ENCODE measurements around the gene CCDC34.

CCDC34 gene

DNA sequence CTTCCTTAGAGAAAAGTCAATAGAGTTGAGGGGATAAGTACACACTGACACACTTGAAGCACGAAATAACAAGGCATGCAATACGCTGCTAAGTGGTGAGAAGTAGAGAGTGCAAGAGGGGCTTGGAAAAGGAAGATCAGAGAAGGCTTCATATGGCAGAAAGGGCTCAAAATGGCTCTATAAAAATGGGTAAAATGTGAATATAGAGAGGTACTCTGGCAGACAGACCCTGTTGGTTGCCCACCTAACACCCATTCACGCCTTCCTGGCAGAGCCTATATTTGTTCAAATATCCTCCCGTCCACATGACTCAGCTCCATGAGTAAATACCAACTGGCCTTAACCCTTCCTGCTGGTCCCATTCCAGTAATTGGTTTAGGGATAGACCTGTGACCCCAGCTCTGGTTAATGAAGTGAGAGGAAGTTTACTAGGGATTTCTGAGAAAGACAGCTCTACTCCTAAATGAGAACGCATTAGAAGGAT is 38.9 kb upstream of the CCDC34 start:
- TF ChIP-seq, protein P1, sequence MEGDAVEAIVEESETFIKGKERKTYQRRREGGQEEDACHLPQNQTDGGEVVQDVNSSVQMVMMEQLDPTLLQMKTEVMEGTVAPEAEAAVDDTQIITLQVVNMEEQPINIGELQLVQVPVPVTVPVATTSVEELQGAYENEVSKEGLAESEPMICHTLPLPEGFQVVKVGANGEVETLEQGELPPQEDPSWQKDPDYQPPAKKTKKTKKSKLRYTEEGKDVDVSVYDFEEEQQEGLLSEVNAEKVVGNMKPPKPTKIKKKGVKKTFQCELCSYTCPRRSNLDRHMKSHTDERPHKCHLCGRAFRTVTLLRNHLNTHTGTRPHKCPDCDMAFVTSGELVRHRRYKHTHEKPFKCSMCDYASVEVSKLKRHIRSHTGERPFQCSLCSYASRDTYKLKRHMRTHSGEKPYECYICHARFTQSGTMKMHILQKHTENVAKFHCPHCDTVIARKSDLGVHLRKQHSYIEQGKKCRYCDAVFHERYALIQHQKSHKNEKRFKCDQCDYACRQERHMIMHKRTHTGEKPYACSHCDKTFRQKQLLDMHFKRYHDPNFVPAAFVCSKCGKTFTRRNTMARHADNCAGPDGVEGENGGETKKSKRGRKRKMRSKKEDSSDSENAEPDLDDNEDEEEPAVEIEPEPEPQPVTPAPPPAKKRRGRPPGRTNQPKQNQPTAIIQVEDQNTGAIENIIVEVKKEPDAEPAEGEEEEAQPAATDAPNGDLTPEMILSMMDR (conservative IDR thresholded peaks at IDR 0.05; ENCODE audit: low read depth, low read length) = no peak
- H3K4me1 ChIP-seq (ENCODE audit: low read depth, poor library complexity, severe bottlenecking) = no peaks in the 10 kb centered on the region
- no peaks in the 10 kb centered on the region for H3K79me2 ChIP-seq (ENCODE audit: insufficient read depth, low read depth)
- no peak overlapping the region for H3K9ac ChIP-seq
- H3K4me2 ChIP-seq = no peak overlapping the region
- H3K27me3 ChIP-seq (ENCODE audit: insufficient read depth, low read depth) = no peaks in the 10 kb centered on the region
- no peak overlapping the region for H3K4me3 ChIP-seq (IDR thresholded peaks at IDR 0.05; ENCODE audit: insufficient read depth, low read depth, low read length)
- H3K36me3 ChIP-seq (ENCODE audit: insufficient read depth) = no peaks in the 10 kb centered on the region
- no peaks in the 10 kb centered on the region for H4K20me1 ChIP-seq (ENCODE audit: insufficient read depth)
- H3K27ac ChIP-seq = no peak overlapping the region
- H2AFZ ChIP-seq (ENCODE audit: low read depth) = no peak overlapping the region

DNA sequence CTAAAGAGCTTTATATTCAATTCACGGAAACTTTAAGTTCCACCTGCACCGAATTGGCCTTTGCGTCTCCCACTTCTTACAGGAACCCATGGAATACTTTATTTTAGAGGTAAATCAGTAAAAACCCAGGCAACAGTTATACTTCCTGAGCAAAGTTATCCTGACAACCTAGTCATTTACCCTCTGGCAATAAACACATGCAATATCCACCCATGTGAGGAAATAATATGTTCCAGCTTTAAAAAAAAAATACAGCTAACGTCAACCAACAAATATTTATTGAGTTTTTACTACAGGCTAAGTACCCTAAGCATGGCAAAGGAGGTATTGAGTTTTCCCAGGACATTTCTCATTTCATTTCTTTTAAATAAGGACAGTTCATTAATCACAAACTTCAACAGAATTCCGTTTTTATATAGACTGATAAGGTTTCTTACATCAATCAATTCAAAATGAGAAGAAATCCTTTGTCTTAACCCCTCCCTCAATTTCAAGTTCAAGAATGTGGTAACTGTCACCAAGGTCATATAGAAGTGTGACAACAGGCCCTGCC is 38.3 kb upstream of the CCDC34 start:
- no peak overlapping the region for H3K4me3 ChIP-seq (IDR thresholded peaks at IDR 0.05; ENCODE audit: insufficient read depth, low read depth, low read length)
- H3K4me2 ChIP-seq = no peak overlapping the region
- H3K27ac ChIP-seq = no peak overlapping the region
- H3K27me3 ChIP-seq (ENCODE audit: insufficient read depth, low read depth) = no peaks in the 10 kb centered on the region
- H4K20me1 ChIP-seq (ENCODE audit: insufficient read depth) = no peaks in the 10 kb centered on the region
- no peak overlapping the region for H3K9ac ChIP-seq
- no peak overlapping the region for H2AFZ ChIP-seq (ENCODE audit: low read depth)
- H3K79me2 ChIP-seq (ENCODE audit: insufficient read depth, low read depth) = no peaks in the 10 kb centered on the region
- no peaks in the 10 kb centered on the region for H3K4me1 ChIP-seq (ENCODE audit: low read depth, poor library complexity, severe bottlenecking)
- no peaks in the 10 kb centered on the region for H3K36me3 ChIP-seq (ENCODE audit: insufficient read depth)
- TF ChIP-seq, protein P1 (conservative IDR thresholded peaks at IDR 0.05; ENCODE audit: low read depth, low read length) = no peak

DNA sequence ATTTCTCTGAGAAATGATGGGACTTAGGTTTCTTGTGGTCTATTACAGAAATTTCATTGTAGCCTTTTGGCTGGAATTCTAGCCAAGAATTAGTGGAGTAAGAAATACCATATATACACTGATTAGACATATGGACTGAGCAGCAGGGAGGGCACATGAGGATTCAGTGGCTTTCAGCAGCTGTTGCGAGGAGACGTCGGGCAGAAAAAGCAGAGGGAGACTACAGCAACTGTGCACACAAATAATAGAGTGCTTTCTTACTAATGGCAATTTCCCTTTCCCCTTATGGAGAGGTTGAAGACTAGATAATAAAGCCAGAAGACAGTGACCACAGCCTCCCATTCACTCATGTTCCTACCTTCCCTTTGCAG is 35.4 kb upstream of the CCDC34 start:
- Histone ChIP-seq H4K20me1 (ENCODE audit: insufficient read depth) (no peaks in the 10 kb centered on the region), H3K9ac (no peak overlapping the region), H3K4me3 (IDR thresholded peaks at IDR 0.05; ENCODE audit: insufficient read depth, low read depth, low read length) (no peak overlapping the region), H3K27ac (no peak overlapping the region), H3K4me1 (ENCODE audit: low read depth, poor library complexity, severe bottlenecking) (no peaks in the 10 kb centered on the region), H3K4me2 (no peak overlapping the region), H2AFZ (ENCODE audit: low read depth) (no peak overlapping the region), H3K79me2 (ENCODE audit: insufficient read depth, low read depth) (no peaks in the 10 kb centered on the region), H3K27me3 (ENCODE audit: insufficient read depth, low read depth) (no peaks in the 10 kb centered on the region), H3K36me3 (ENCODE audit: insufficient read depth) (no peaks in the 10 kb centered on the region)
- TF ChIP-seq, protein P1 (conservative IDR thresholded peaks at IDR 0.05; ENCODE audit: low read depth, low read length) = no peak

DNA sequence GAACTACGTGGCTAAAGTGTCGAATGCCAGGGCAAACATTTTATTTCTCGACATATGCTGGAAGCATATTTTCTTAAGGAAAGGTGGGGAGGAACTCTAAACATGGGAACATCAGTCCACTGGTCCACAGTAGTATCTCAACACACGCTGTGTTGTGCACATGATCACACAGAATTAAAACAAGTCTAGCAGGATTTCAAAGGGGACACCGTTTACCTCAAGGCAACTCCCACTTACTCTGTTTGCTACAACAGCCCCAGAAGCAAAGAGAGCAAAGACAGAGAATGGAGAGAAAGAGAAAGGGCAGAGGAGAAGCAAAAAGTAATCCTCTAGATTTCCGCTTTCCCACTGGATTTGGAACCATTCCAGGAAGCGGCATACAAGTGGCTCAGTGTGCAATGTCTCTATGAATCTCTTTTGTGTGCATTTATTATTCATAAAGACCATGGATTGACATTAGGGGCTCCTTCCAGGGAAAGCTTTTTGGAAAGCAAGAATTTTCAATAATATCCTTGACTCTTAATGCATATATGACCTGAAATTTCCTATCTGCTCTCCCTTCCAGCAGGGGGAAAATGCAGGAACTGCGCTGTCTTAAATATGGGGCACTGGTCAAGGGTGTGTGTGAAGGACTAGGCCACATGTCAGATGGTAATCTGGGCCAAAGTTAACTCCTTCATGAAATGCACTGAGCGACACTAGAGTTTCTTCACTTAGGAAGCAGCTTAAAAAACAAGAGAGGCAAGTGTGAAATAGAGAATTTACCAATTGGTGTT is 34.8 kb upstream of the CCDC34 start:
- TF ChIP-seq, protein P1 (conservative IDR thresholded peaks at IDR 0.05; ENCODE audit: low read depth, low read length) = no peak
- no peak overlapping the region for H2AFZ ChIP-seq (ENCODE audit: low read depth)
- H3K4me2 ChIP-seq = no peak overlapping the region
- H3K36me3 ChIP-seq (ENCODE audit: insufficient read depth) = no peaks in the 10 kb centered on the region
- H3K4me3 ChIP-seq (IDR thresholded peaks at IDR 0.05; ENCODE audit: insufficient read depth, low read depth, low read length) = no peak overlapping the region
- H3K27ac ChIP-seq = no peak overlapping the region
- H4K20me1 ChIP-seq (ENCODE audit: insufficient read depth) = no peaks in the 10 kb centered on the region
- no peak overlapping the region for H3K9ac ChIP-seq
- no peaks in the 10 kb centered on the region for H3K27me3 ChIP-seq (ENCODE audit: insufficient read depth, low read depth)
- no peaks in the 10 kb centered on the region for H3K79me2 ChIP-seq (ENCODE audit: insufficient read depth, low read depth)
- H3K4me1 ChIP-seq (ENCODE audit: low read depth, poor library complexity, severe bottlenecking) = no peaks in the 10 kb centered on the region

All from KMS-11 (cell line).